ENCODE data around the gene DLGAP3. TPM values are rescaled to one million over a fixed set of nuclear protein-coding genes. Genes with fewer than 3 reads are reported as not detected.
A peak's percentile ranks its signal among the peaks of the same experiment; 100 is the strongest.
"Not testable (repeated sequence)": the region's sequence is repeated elsewhere in the genome, so short reads cannot be mapped to it uniquely, and the experiment has no call there.

Gene DLGAP3
- total and polyA plus RNA-seq, 2 of the 13 experiments (the other 11 are each of a cell fraction or from before 2014, with no cell fraction given), result 0.03 to 0.04 TPM

- ChIA-PET POLR2A (no interaction called here), CTCF (ENCODE audit: low intra/inter-chr PET ratio, low total read pairs) (no interaction called here)
- DNase-seq (ENCODE audit: low spot score) (no peak), ATAC-seq (no peak), FAIRE-seq (no peak)
- H3K79me2 ChIP-seq (ENCODE audit: insufficient read depth, low read length), result no peaks in the 10 kb centered on the region
- 76% methylated on average over 3 of the region's 3 CpGs for WGBS (ENCODE audit: low lambda C conversion rate)
- H2AFZ ChIP-seq (ENCODE audit: low read length), result no peak overlapping the region
- in situ Hi-C loops (cut with HindIII; ENCODE audit: extremely low pct_ligation_motif_present, low pct_unique_long_range_greater_than_20kb) (no loop called here), intact Hi-C loops (cut with micrococcal nuclease; ENCODE audit: unreplicated experiment) (no loop called here)
- H3K4me2 ChIP-seq (ENCODE audit: low read depth, low read length), result no peak overlapping the region
- no peak overlapping the region for H3K9ac ChIP-seq (ENCODE audit: insufficient read depth, low read depth, low read length)
- no TSS peak for BruUV-seq (replicated peaks)
- peaks cover 27% of the 10 kb centered on the region for H3K4me1 ChIP-seq (ENCODE audit: insufficient read depth, low read length)
- H3K9me3 ChIP-seq (ENCODE audit: low read length), result no peaks in the 10 kb centered on the region
- no peaks in the 10 kb centered on the region for H4K20me1 ChIP-seq (ENCODE audit: insufficient read depth, low read length)
- H3K4me3 ChIP-seq (replicated peaks in 1 of 3; ENCODE audit: insufficient read depth in 1 of 3, low read depth in 2 of 3, low read length in 3 of 3), result no peak overlapping the region
- no peaks in the 10 kb centered on the region for H3K36me3 ChIP-seq (replicated peaks in 1 of 2; ENCODE audit: control insufficient read depth in 1 of 2, insufficient read depth in 2 of 2, low read length in 2 of 2)
- H3K27me3 ChIP-seq (ENCODE audit: control insufficient read depth in 1 of 2, insufficient read depth in 2 of 2, low read length in 2 of 2), result no peaks in the 10 kb centered on the region; a peak in 1 of 5 replicates
- TF ChIP-seq FOXP1 (IDR thresholded peaks at IDR 0.05) (no peak), FOXP1 (CRISPR knock-in tag; IDR thresholded peaks at IDR 0.05) (no peak), ATF7 (IDR thresholded peaks at IDR 0.05) (peak; percentile 80), ATF7 (CRISPR knock-in tag; IDR thresholded peaks at IDR 0.05) (no peak)
- no peak overlapping the region for H3K27ac ChIP-seq (ENCODE audit: extremely low read length, insufficient read depth, low read length)
These were observed 107.2 kb downstream of the DLGAP3 start for GRCh38 chr1:34822202-34822601.

- H3K9me3 ChIP-seq (ENCODE audit: low read length); H3K36me3 ChIP-seq (replicated peaks in 1 of 2; ENCODE audit: control insufficient read depth in 1 of 2, insufficient read depth in 2 of 2, low read length in 2 of 2); H4K20me1 ChIP-seq (ENCODE audit: insufficient read depth, low read length); H3K27me3 ChIP-seq (ENCODE audit: control insufficient read depth in 1 of 2, insufficient read depth in 2 of 2, low read length in 2 of 2); H3K4me2 ChIP-seq (ENCODE audit: low read depth, low read length); CTCF ChIA-PET (ENCODE audit: low intra/inter-chr PET ratio, low total read pairs); POLR2A ChIA-PET; H3K79me2 ChIP-seq (ENCODE audit: insufficient read depth, low read length); H3K9ac ChIP-seq (ENCODE audit: insufficient read depth, low read depth, low read length); H2AFZ ChIP-seq (ENCODE audit: low read length); H3K4me3 ChIP-seq (replicated peaks in 1 of 3; ENCODE audit: insufficient read depth in 1 of 3, low read depth in 2 of 3, low read length in 3 of 3); FAIRE-seq; DNase-seq (ENCODE audit: low spot score); H3K4me1 ChIP-seq (ENCODE audit: insufficient read depth, low read length); H3K27ac ChIP-seq (ENCODE audit: extremely low read length, insufficient read depth, low read length); BruUV-seq (replicated peaks); ATAC-seq; in situ Hi-C loops (cut with HindIII; ENCODE audit: extremely low pct_ligation_motif_present, low pct_unique_long_range_greater_than_20kb); intact Hi-C loops (cut with micrococcal nuclease; ENCODE audit: unreplicated experiment): not testable (repeated sequence)
- WGBS (ENCODE audit: low lambda C conversion rate), result 20% methylated on average over 2 of the region's 2 CpGs
These were observed 110.6 kb downstream of the DLGAP3 start for GRCh38 chr1:34818862-34819261.

- DNase-seq (ENCODE audit: low spot score) (no peak), FAIRE-seq (no peak), ATAC-seq (no peak)
- H3K4me1 ChIP-seq (ENCODE audit: insufficient read depth, low read length), result no peaks in the 10 kb centered on the region
- BruUV-seq (replicated peaks), result no TSS peak
- WGBS (ENCODE audit: low lambda C conversion rate), result 2% methylated on average over 3 of the region's 3 CpGs
- H3K27me3 ChIP-seq (ENCODE audit: control insufficient read depth in 1 of 2, insufficient read depth in 2 of 2, low read length in 2 of 2), result no peaks in the 10 kb centered on the region
- intact Hi-C loops (cut with micrococcal nuclease; ENCODE audit: unreplicated experiment) (no loop called here), in situ Hi-C loops (cut with HindIII; ENCODE audit: extremely low pct_ligation_motif_present, low pct_unique_long_range_greater_than_20kb) (no loop called here)
- H3K36me3 ChIP-seq (replicated peaks in 1 of 2; ENCODE audit: control insufficient read depth in 1 of 2, insufficient read depth in 2 of 2, low read length in 2 of 2), result no peaks in the 10 kb centered on the region
- no peak overlapping the region for H2AFZ ChIP-seq (ENCODE audit: low read length)
- no peak overlapping the region for H3K4me3 ChIP-seq (replicated peaks in 1 of 3; ENCODE audit: insufficient read depth in 1 of 3, low read depth in 2 of 3, low read length in 3 of 3)
- H3K9me3 ChIP-seq (ENCODE audit: low read length), result no peaks in the 10 kb centered on the region
- no peaks in the 10 kb centered on the region for H3K79me2 ChIP-seq (ENCODE audit: insufficient read depth, low read length)
- ChIA-PET POLR2A (no interaction called here), CTCF (ENCODE audit: low intra/inter-chr PET ratio, low total read pairs) (no interaction called here)
- H4K20me1 ChIP-seq (ENCODE audit: insufficient read depth, low read length), result no peaks in the 10 kb centered on the region
- no peak overlapping the region for H3K4me2 ChIP-seq (ENCODE audit: low read depth, low read length)
- no peak overlapping the region for H3K9ac ChIP-seq (ENCODE audit: insufficient read depth, low read depth, low read length)
- no peak overlapping the region for H3K27ac ChIP-seq (ENCODE audit: extremely low read length, insufficient read depth, low read length)
- no peak for TF ChIP-seq POGZ (CRISPR knock-in tag; IDR thresholded peaks at IDR 0.05)
- no peak for TF ChIP-seq ZNF407 (CRISPR knock-in tag; IDR thresholded peaks at IDR 0.05; ENCODE audit: not compliant biosample characterization)
These were observed 112.7 kb downstream of the DLGAP3 start for GRCh38 chr1:34816778-34817177.

Measured in HepG2 (cell line).